GM18870 (cell line): ENCODE measurements around the gene DTD1.

ENCODE experiments used
- ATAC-seq: cut with Tn5 transposase; IDR thresholded peaks from one replicate; pipeline ENCODE4 v1.9.1; 2021; ENCODE audit warnings: moderate library complexity; ENCODE audit not compliant: unreplicated experiment

The DTD1 gene

GRCh38 chr20:18698735-18699380 lies 111.0 kb downstream of the DTD1 start:
- no peak for ATAC-seq

DNA sequence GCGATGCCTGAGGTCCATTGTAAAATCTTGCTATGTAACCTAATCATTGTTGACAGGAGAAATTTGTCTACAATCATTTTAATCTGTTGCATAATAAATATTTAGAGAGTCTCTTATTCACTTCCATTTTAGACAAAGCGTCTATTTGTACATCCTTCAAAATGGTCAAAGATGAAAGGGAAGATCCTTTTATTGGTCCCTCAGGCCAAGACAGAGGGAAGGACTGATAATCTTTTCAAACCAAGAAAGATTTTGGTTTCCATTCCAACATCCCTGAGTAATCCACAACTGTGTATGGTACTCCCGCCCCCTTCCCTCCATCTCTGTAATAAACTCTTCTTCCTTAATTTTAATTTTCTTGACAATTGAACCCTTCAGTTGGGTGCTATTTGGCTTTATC lies 114.1 kb downstream of the DTD1 start:
- ATAC-seq: no peak

DNA sequence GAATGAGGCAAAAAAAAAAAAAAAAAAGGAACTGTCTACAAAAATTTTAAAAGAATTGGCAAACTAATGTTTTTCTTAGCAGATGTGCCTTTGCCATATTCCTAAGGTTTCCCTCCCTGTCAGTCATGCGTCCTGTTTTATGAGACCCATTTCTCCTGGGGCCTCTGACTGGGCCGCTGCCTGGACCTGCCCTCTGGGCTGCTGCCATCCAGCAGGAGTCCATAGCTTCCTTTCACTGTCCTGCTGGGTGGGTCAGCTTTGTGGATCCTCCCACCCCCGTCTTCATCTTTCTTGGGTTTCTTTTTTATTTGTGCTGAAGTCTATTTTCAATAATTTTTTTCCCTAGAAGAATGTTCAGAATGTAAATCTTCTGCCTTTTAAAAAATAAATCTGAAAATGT lies 114.9 kb downstream of the DTD1 start:
- ATAC-seq: no peak

- no peak for ATAC-seq
Observed at GRCh38 chr20:18705490-18705889, 117.6 kb downstream of the DTD1 start.

DNA sequence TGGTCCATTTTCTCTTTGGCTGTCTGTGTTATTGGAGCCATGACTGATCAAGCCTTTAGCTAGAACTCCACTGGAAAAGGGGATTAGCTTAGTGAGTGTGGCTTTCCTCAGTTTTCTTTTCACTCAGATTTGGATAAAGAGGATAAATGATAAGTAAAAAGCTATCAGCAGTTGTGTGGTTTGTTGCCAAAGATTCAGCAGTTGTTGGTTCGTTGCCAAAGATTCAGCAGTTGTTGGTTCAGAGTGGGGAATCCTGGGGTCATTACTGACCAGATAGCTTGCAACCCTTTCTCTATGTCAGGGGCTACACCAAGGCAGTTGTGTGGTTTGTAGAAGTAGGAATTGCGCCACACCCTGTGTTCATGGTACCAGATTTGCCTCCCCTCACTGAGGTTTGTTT lies 118.1 kb downstream of the DTD1 start:
- ATAC-seq: no peak

- no peak for ATAC-seq
Observed at GRCh38 chr20:18712131-18712530, 124.3 kb downstream of the DTD1 start.

- ATAC-seq: no peak
Observed at GRCh38 chr20:18712882-18713281, 125.0 kb downstream of the DTD1 start.

DNA sequence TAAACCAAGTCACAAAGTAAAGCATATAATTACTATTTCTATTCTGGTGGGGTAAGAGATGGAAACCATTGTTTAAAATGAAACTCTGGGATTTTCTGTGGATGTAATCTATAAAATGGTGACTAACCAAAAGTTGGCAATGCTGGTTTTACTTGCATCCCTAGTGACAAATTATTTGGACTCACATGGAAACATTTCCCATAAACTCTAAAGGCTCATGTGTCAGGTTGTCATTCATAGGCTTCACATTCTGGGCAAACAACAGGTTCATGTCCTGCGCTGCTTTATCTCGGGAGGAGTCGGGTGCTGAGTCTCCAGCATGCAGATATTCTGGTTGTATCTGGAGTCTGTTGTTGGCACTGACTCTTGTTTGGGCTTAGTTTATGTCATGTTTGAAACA lies 127.7 kb downstream of the DTD1 start:
- no peak for ATAC-seq

DNA sequence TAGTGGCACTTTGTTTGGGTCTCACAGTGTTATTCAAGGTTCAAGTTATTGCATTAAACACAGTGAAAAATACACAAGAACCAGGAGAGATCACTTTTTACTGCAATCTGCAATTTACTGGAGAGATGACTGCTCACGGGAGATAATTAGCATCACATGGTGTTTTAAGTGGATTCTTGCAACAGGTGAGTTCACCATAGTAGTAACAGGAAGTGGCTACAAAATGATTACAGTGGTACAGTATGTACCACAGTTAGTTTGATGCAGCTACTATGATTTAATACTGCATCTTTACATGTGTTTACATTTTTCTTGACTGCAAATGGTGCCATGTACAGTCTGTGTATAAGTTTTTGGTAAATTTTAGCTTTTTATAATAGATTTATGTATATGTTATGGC lies 129.2 kb downstream of the DTD1 start:
- ATAC-seq: no peak

DNA sequence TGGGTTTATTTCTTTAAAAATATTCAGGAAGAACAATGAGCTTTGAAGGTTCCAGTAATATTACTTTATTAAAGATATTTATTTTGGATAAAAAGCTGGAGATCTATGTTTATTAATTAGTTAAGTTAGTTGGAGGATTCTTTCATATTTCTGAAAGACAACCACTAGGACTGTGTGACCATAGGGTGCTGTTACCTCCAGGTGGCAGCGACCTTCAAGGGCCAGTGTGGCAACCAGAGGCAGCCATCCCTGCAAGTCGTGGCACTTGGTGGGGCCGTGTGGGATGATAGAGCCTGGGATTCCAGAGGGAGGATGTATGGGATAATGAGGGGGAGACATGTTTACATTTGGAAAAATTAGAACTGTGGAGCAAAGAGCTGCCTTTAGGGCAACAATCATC lies 130.3 kb downstream of the DTD1 start:
- no peak for ATAC-seq

DNA sequence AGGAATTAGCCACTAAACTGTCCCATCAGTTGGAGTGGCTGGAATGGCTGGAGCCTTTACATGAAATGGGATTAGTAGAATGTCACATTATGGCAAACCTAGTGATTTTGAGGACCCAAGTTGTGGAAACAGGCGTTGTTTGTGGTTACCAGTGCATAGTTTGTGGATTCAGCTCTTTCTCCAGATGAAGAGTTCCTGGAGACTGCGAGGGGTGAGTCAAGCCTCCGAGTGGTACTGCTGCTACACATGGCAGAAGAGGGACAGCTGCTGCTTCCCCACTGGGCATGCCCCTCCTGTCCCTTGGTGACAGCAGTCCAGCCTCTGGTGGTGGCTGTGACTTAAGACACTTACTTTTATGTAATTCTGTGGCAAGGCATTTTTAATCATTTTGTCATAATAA lies 131.6 kb downstream of the DTD1 start:
- no peak for ATAC-seq

- ATAC-seq: no peak
Observed at GRCh38 chr20:18721551-18722115, 133.8 kb downstream of the DTD1 start.

GRCh38 chr20:18722371-18722770 lies 134.5 kb downstream of the DTD1 start:
- ATAC-seq: no peak

DNA sequence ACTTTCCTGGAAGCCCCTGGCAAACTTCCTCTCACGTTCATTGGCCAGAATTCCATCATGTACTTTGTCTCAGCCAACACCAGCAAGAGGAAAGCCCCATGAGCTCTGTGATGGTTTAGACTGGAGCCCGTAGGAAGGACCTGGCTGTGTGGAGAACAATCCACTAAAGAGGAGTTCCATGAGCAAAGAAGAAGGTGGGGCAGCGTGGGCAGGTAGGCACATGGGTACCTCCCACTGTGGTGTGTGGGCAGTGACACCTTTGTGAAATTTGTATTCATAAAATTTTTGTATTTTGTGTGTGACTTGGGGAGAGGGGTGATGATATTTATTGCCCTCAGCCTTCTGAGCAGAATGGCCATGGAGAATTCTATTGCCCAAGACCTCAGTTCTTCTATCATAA lies 136.2 kb downstream of the DTD1 start:
- ATAC-seq: no peak

GRCh38 chr20:18724788-18725464 lies 137.1 kb downstream of the DTD1 start:
- ATAC-seq: no peak

- no peak for ATAC-seq
Observed at GRCh38 chr20:18727032-18727508, 139.2 kb downstream of the DTD1 start.

DNA sequence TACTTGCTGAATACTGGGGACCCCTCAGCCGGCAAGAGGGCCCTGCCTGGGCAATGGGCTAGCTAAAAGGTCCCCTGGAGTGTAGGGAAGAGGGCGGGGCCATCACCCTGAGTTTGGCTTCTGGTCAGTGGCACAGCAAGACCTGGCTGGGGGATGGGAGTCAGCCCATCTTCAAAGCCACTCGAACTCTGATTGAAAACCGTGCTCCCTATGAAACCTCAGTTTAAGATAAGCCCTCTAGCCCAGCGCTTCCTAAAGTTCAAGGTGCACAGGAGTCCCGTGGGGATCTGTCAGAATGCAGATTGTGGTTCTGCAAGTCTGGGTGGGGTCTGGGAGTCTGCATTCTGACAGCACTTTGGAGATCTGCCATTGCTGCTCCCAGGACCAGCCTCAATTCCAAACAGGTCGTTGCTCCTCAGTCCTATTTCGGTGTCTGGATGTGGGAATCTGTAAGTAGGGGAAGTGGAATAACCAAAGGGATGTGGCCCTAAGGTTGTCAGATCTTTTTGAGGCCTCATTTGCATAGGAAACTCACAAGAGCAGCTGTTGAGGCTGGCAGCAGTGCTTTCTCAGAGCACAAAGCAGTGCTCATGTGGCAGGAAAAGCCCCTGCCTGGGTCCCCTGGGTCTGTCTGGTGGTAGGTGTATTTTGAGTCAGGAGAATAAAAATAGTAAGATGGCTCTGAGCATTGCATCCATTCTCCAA lies 140.5 kb downstream of the DTD1 start:
- peak; percentile 92 for ATAC-seq

DNA sequence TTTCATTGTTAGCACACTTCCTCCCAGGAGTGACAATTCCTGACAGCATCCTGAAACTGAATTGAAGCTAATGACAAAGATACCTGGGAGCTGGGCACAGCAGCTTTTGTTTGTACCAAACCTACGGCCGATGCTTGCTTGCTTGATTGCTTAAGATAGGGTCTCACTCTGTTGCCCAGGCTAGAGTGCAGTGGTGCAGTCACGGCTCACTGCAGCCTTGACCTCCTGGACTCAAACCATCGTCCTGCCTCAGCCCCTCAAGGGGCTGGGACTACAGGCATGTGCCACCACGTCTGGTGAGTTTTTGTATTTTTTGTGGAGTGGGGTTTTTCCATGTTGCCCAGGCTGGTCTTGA lies 141.0 kb downstream of the DTD1 start:
- peak; percentile 37 for ATAC-seq

DNA sequence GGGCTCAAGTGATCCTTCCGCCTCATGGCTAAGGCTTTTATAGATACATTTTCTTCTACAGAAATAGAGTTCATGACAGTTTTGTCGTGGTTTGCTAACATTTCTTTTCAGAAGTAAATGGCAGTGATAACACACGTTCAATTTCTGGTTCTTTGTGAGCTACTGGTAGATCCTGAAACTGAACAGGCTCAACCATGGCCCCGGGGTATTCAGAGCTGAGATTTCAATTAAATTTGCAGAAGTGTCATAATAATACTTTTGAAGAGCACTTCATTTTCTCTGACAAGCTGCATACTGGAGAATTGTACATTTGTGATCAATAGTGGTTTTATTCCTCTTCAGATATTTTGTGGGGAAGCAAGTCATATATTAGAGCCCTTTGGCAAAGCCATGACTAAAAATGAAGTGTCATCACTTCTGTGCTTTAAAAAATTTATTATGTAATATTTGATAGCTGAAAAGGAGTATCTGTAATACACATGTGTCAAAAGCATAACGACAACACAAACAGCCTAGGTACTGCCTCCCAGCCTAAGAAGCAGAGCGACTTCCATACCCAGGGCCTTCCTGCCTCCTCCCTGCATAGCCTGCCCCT lies 141.5 kb downstream of the DTD1 start:
- ATAC-seq: no peak

DNA sequence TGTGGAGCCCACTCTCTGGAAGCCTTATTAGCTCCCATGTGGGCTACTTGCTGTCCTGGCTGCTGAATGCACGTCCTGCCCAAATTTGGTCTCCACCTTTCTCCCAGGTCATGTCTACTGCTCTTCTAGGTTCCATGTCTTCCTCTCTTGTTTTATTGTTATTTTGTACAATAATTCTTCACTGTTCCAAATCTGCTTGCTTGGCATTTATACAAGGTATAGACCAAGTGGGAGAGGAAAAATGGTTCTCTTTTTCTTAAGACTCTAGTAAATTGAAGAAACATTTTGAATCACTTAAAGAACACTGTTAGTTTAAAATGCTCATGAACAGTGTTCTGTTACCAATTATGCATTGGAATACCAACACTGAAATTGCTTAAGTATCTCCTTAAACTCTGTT lies 144.1 kb downstream of the DTD1 start:
- ATAC-seq: no peak

- ATAC-seq: no peak
Observed at GRCh38 chr20:18734525-18735189, 146.8 kb downstream of the DTD1 start.
